Ishikawa (cell line): Measurements from ENCODE around the gene EP300.

Experiments used
- CEBPB ChIP-seq: IDR thresholded peaks from 2 replicates; pipeline ENCODE4 v1.6.1; 2012
- CREB1 ChIP-seq: IDR thresholded peaks from 2 replicates; pipeline ENCODE4 v1.6.1; 2012; ENCODE audit warnings: low read depth
- EGR1 ChIP-seq: IDR thresholded peaks from 2 replicates; pipeline ENCODE4 v1.6.1; 2012
- EP300 ChIP-seq: IDR thresholded peaks from 2 replicates; pipeline ENCODE4 v1.6.1; 2012; ENCODE audit warnings: borderline replicate concordance
- FOXM1 ChIP-seq: IDR thresholded peaks from 2 replicates; pipeline ENCODE4 v1.6.1; 2012; ENCODE audit warnings: low read depth, borderline replicate concordance
- NFIC ChIP-seq: IDR thresholded peaks from 2 replicates; pipeline ENCODE4 v1.6.1; 2012
- RAD21 ChIP-seq: IDR thresholded peaks from 2 replicates; pipeline ENCODE4 v1.6.1; 2012; ENCODE audit warnings: low read depth
- TAF1 ChIP-seq: IDR thresholded peaks from 2 replicates; pipeline ENCODE4 v1.6.1; 2012; ENCODE audit warnings: low read depth, mild to moderate bottlenecking
- TCF12 ChIP-seq: IDR thresholded peaks from 2 replicates; pipeline ENCODE4 v1.6.1; 2012; ENCODE audit warnings: low read depth
- TEAD4 ChIP-seq: IDR thresholded peaks from 2 replicates; pipeline ENCODE4 v1.6.1; 2012
- YY1 ChIP-seq: IDR thresholded peaks from 2 replicates; pipeline ENCODE4 v1.6.1; 2012; ENCODE audit warnings: low read depth
- ZBTB7A ChIP-seq: IDR thresholded peaks from 2 replicates; pipeline ENCODE4 v1.6.1; 2012; ENCODE audit warnings: low read depth
- TF ChIP-seq, protein P1 (sequence below): IDR thresholded peaks from 2 replicates; pipeline ENCODE4 v1.6.1; 2012; ENCODE audit warnings: low read depth, mild to moderate bottlenecking
- TF ChIP-seq, protein P2 (sequence below): IDR thresholded peaks from 2 replicates; pipeline ENCODE4 v1.6.1; 2012
- TF ChIP-seq, protein P3 (sequence below): IDR thresholded peaks from 2 replicates; pipeline ENCODE4 v1.6.1; 2012

The EP300 gene

DNA sequence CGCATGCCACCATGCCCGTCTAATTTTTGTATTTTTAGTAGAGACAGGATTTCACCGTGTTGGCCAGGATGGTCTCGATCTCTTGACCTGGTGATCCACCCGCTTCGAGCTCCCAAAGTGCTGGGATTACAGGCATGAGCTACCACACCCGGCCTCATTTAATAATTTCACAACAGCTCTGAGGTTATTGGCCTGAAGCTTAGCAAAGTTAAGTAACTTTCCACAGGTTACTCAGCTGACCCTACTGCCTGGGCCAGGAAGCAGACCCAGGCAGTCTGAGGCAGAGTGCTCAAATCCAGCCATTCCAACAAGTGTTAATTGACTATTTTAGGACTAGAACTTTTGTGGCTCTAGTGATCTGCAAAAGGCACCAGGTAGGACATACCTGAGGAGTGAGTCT lies 60.5 kb downstream of the EP300 start:
- TF ChIP-seq CEBPB (no peak), YY1 (no peak), ZBTB7A (no peak), TAF1 (no peak), TEAD4 (no peak), RAD21 (no peak), CREB1 (no peak), TCF12 (no peak), EGR1 (no peak), EP300 (no peak), FOXM1 (no peak)
- TF ChIP-seq, protein P1, sequence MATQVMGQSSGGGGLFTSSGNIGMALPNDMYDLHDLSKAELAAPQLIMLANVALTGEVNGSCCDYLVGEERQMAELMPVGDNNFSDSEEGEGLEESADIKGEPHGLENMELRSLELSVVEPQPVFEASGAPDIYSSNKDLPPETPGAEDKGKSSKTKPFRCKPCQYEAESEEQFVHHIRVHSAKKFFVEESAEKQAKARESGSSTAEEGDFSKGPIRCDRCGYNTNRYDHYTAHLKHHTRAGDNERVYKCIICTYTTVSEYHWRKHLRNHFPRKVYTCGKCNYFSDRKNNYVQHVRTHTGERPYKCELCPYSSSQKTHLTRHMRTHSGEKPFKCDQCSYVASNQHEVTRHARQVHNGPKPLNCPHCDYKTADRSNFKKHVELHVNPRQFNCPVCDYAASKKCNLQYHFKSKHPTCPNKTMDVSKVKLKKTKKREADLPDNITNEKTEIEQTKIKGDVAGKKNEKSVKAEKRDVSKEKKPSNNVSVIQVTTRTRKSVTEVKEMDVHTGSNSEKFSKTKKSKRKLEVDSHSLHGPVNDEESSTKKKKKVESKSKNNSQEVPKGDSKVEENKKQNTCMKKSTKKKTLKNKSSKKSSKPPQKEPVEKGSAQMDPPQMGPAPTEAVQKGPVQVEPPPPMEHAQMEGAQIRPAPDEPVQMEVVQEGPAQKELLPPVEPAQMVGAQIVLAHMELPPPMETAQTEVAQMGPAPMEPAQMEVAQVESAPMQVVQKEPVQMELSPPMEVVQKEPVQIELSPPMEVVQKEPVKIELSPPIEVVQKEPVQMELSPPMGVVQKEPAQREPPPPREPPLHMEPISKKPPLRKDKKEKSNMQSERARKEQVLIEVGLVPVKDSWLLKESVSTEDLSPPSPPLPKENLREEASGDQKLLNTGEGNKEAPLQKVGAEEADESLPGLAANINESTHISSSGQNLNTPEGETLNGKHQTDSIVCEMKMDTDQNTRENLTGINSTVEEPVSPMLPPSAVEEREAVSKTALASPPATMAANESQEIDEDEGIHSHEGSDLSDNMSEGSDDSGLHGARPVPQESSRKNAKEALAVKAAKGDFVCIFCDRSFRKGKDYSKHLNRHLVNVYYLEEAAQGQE: no peak
- TF ChIP-seq, protein P2, sequence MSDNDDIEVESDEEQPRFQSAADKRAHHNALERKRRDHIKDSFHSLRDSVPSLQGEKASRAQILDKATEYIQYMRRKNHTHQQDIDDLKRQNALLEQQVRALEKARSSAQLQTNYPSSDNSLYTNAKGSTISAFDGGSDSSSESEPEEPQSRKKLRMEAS: no peak
- TF ChIP-seq, protein P3, sequence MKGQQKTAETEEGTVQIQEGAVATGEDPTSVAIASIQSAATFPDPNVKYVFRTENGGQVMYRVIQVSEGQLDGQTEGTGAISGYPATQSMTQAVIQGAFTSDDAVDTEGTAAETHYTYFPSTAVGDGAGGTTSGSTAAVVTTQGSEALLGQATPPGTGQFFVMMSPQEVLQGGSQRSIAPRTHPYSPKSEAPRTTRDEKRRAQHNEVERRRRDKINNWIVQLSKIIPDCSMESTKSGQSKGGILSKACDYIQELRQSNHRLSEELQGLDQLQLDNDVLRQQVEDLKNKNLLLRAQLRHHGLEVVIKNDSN: no peak

DNA sequence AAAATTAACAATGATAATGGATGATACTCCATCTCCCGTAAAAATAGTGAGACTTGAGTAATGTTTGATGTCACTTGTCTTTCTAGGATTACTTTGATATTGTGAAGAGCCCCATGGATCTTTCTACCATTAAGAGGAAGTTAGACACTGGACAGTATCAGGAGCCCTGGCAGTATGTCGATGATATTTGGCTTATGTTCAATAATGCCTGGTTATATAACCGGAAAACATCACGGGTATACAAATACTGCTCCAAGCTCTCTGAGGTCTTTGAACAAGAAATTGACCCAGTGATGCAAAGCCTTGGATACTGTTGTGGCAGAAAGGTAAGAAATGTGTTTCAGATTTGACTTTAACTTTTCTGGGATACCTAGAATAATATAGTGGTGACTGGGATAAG lies 64.7 kb downstream of the EP300 start:
- TF ChIP-seq TEAD4 (no peak), NFIC (no peak), TCF12 (no peak), CEBPB (no peak), FOXM1 (no peak), EP300 (no peak), CREB1 (no peak), ZBTB7A (no peak), YY1 (no peak), EGR1 (no peak), TAF1 (no peak), RAD21 (no peak)
- TF ChIP-seq, protein P2: no peak
- TF ChIP-seq, protein P1: no peak
- TF ChIP-seq, protein P3: no peak

DNA sequence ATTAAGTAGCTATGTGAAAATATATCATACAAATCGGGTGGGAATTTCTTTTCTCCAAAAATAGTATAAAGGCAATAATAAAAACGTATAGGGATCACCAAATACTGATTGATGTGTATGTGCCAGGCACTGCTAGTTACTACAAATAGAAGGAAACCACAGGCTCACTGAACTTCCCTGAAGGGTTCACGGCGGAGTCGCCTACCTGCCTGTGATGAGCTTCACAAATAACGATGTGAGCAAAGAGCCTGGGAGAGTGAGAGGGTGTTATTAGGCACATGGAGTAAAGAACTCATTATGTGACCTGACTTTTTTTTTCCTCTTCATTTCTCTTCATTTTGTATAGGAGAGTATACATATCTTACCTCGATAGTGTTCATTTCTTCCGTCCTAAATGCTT lies 76.8 kb downstream of the EP300 start:
- TF ChIP-seq YY1: no peak
- no peak for TF ChIP-seq EP300
- TF ChIP-seq TCF12: no peak
- TF ChIP-seq, protein P1: no peak
- TF ChIP-seq FOXM1: no peak
- TF ChIP-seq ZBTB7A: no peak
- no peak for TF ChIP-seq EGR1
- TF ChIP-seq, protein P3: no peak
- TF ChIP-seq CREB1: no peak
- no peak for TF ChIP-seq RAD21
- TF ChIP-seq TEAD4: no peak
- no peak for TF ChIP-seq NFIC
- no peak for TF ChIP-seq TAF1

GRCh38 chr22:41171996-41172395 lies 79.6 kb downstream of the EP300 start:
- TF ChIP-seq TEAD4 (no peak), FOXM1 (no peak), NFIC (no peak), TAF1 (no peak), CEBPB (no peak), EP300 (no peak), ZBTB7A (no peak), EGR1 (no peak), CREB1 (no peak), RAD21 (no peak)
- TF ChIP-seq, protein P2: no peak
- TF ChIP-seq, protein P1: no peak
- TF ChIP-seq, protein P3: no peak
